ENCODE measurements around the gene RAMACL. TPM values are rescaled to one million over a fixed set of nuclear protein-coding genes. Genes with fewer than 3 reads are reported as not detected.

The RAMACL gene
- total RNA-seq, 1 experiment from 2014 or later = not detected

- DNase-seq (ENCODE audit: low read depth) = no peak
- in situ Hi-C loops (cut with HindIII; ENCODE audit: low pct_unique_long_range_greater_than_20kb, low sequenced_read_pairs) = no loop called here
These were observed 14.5 kb upstream of the RAMACL start for GRCh38 chr6:166600931-166601330.

GRCh38 chr6:166599205-166599604 lies 12.7 kb upstream of the RAMACL start:
- in situ Hi-C loops (cut with HindIII; ENCODE audit: low pct_unique_long_range_greater_than_20kb, low sequenced_read_pairs) = no loop called here
- no peak for DNase-seq (ENCODE audit: low read depth)

- in situ Hi-C loops (cut with HindIII; ENCODE audit: low pct_unique_long_range_greater_than_20kb, low sequenced_read_pairs) = no loop called here
- DNase-seq (ENCODE audit: low read depth) = no peak
These were observed 12.1 kb upstream of the RAMACL start for GRCh38 chr6:166598441-166599138.

GRCh38 chr6:166597711-166598440 lies 11.4 kb upstream of the RAMACL start:
- in situ Hi-C loops (cut with HindIII; ENCODE audit: low pct_unique_long_range_greater_than_20kb, low sequenced_read_pairs) = no loop called here
- no peak for DNase-seq (ENCODE audit: low read depth)

- in situ Hi-C loops (cut with HindIII; ENCODE audit: low pct_unique_long_range_greater_than_20kb, low sequenced_read_pairs) = no loop called here
- no peak for DNase-seq (ENCODE audit: low read depth)
These were observed 10.5 kb upstream of the RAMACL start for GRCh38 chr6:166596776-166597507.

- no peak for DNase-seq (ENCODE audit: low read depth)
- in situ Hi-C loops (cut with HindIII; ENCODE audit: low pct_unique_long_range_greater_than_20kb, low sequenced_read_pairs) = no loop called here
These were observed 9.5 kb upstream of the RAMACL start for GRCh38 chr6:166595949-166596348.

- in situ Hi-C loops (cut with HindIII; ENCODE audit: low pct_unique_long_range_greater_than_20kb, low sequenced_read_pairs) = no loop called here
- peak; percentile 21 for DNase-seq (ENCODE audit: low read depth)
These were observed 8.7 kb upstream of the RAMACL start for GRCh38 chr6:166595061-166595780.

GRCh38 chr6:166592821-166593220 lies 6.3 kb upstream of the RAMACL start:
- DNase-seq (ENCODE audit: low read depth) = no peak
- in situ Hi-C loops (cut with HindIII; ENCODE audit: low pct_unique_long_range_greater_than_20kb, low sequenced_read_pairs) = no loop called here

- DNase-seq (ENCODE audit: low read depth) = no peak
- in situ Hi-C loops (cut with HindIII; ENCODE audit: low pct_unique_long_range_greater_than_20kb, low sequenced_read_pairs) = no loop called here
These were observed 5.6 kb upstream of the RAMACL start for GRCh38 chr6:166591961-166592520.

GRCh38 chr6:166591026-166591425 lies 4.5 kb upstream of the RAMACL start:
- in situ Hi-C loops (cut with HindIII; ENCODE audit: low pct_unique_long_range_greater_than_20kb, low sequenced_read_pairs) = no loop called here
- DNase-seq (ENCODE audit: low read depth) = no peak

- no peak for DNase-seq (ENCODE audit: low read depth)
- in situ Hi-C loops (cut with HindIII; ENCODE audit: low pct_unique_long_range_greater_than_20kb, low sequenced_read_pairs) = no loop called here
These were observed 3.5 kb upstream of the RAMACL start for GRCh38 chr6:166589786-166590574.

GRCh38 chr6:166589337-166589731 lies 2.9 kb upstream of the RAMACL start:
- in situ Hi-C loops (cut with HindIII; ENCODE audit: low pct_unique_long_range_greater_than_20kb, low sequenced_read_pairs) = no loop called here
- DNase-seq (ENCODE audit: low read depth) = no peak

- in situ Hi-C loops (cut with HindIII; ENCODE audit: low pct_unique_long_range_greater_than_20kb, low sequenced_read_pairs) = no loop called here
- DNase-seq (ENCODE audit: low read depth) = no peak
These were observed 2.3 kb upstream of the RAMACL start for GRCh38 chr6:166588691-166589336.

GRCh38 chr6:166587631-166588413 lies 1.3 kb upstream of the RAMACL start:
- in situ Hi-C loops (cut with HindIII; ENCODE audit: low pct_unique_long_range_greater_than_20kb, low sequenced_read_pairs) = no loop called here

GRCh38 chr6:166584853-166585429 lies 1.5 kb downstream of the RAMACL start:
- in situ Hi-C loops (cut with HindIII; ENCODE audit: low pct_unique_long_range_greater_than_20kb, low sequenced_read_pairs) = no loop called here
- DNase-seq (ENCODE audit: low read depth) = no peak

More at GRCh38 chr6:166587631-166588413, 1.3 kb upstream of the RAMACL start:
- no peak for DNase-seq (ENCODE audit: low read depth)

- DNase-seq (ENCODE audit: low read depth) = no peak
- in situ Hi-C loops (cut with HindIII; ENCODE audit: low pct_unique_long_range_greater_than_20kb, low sequenced_read_pairs) = no loop called here
These were observed 2.3 kb downstream of the RAMACL start for GRCh38 chr6:166584155-166584554.
